Osteocyte (in vitro differentiated cells): Measurements from ENCODE around the gene AHCTF1. TPM values are rescaled to one million over a fixed set of nuclear protein-coding genes. Genes with fewer than 3 reads are reported as not detected.

ENCODE experiments used
- DNase-seq: peaks from one replicate; pipeline ENCODE4 v3.0.0; 2021; ENCODE audit warnings: mixed read lengths; ENCODE audit not compliant: unreplicated experiment; ENCODE audit errors: extremely low spot score
- H3K27ac Mint-ChIP-seq: one replicate; pipeline ENCODE4 v1.8.0; 2021; ENCODE audit warnings: mild to moderate bottlenecking, mixed read lengths; ENCODE audit not compliant: unreplicated experiment
- H3K27me3 Mint-ChIP-seq: one replicate; pipeline ENCODE4 v1.8.0; 2021; ENCODE audit warnings: mixed read lengths; ENCODE audit not compliant: unreplicated experiment
- H3K36me3 Mint-ChIP-seq: one replicate; pipeline ENCODE4 v1.8.0; 2021; ENCODE audit warnings: mixed read lengths; ENCODE audit not compliant: unreplicated experiment
- H3K4me1 Mint-ChIP-seq: one replicate; pipeline ENCODE4 v1.8.0; 2021; ENCODE audit warnings: mixed read lengths; ENCODE audit not compliant: unreplicated experiment
- H3K4me3 Mint-ChIP-seq: one replicate; pipeline ENCODE4 v1.8.0; 2021; ENCODE audit warnings: mild to moderate bottlenecking, moderate library complexity, mixed read lengths; ENCODE audit not compliant: unreplicated experiment
- H3K9me3 Mint-ChIP-seq: one replicate; pipeline ENCODE4 v1.8.0; 2021; ENCODE audit warnings: mixed read lengths; ENCODE audit not compliant: unreplicated experiment
- CTCF ChIP-seq: fragments of 200-600 bp; sonication (generic); IDR thresholded peaks from 2 replicates; pipeline ENCODE4 v1.5.0; 2021; ENCODE audit warnings: antibody characterized with exemption, mild to moderate bottlenecking, moderate library complexity
- total RNA-seq: library from RNA; stranded (reverse); gene quantifications from 2 replicates; pipeline ENCODE4 v1.2.1, GENCODE V29; 2021

Gene AHCTF1
- total RNA-seq, 1 donor from 2014 or later: 30.4 TPM

- Mint-ChIP-seq H3K4me3 (no peak overlapping the region), H3K4me1 (no peaks in the 10 kb centered on the region), H3K27me3 (no peaks in the 10 kb centered on the region), H3K9me3 (peaks cover 4% of the 10 kb centered on the region), H3K36me3 (peaks cover 18% of the 10 kb centered on the region), H3K27ac (no peak overlapping the region)
- DNase-seq: no peak
- no peak for TF ChIP-seq CTCF
Observed at GRCh38 chr1:246838118-246838456, 93.7 kb downstream of the AHCTF1 start.

- Mint-ChIP-seq H3K27me3 (no peaks in the 10 kb centered on the region), H3K36me3 (peaks cover 15% of the 10 kb centered on the region), H3K4me1 (no peaks in the 10 kb centered on the region), H3K9me3 (peaks cover 4% of the 10 kb centered on the region), H3K4me3 (no peak overlapping the region), H3K27ac (no peak overlapping the region)
- TF ChIP-seq CTCF: no peak
- no peak for DNase-seq
Observed at GRCh38 chr1:246837418-246838117, 94.2 kb downstream of the AHCTF1 start.

GRCh38 chr1:246836209-246836966 is 95.4 kb downstream of the AHCTF1 start:
- TF ChIP-seq CTCF: no peak
- H3K9me3 Mint-ChIP-seq: peaks cover 4% of the 10 kb centered on the region
- H3K36me3 Mint-ChIP-seq: peaks cover 14% of the 10 kb centered on the region
- H3K4me3 Mint-ChIP-seq: no peak overlapping the region
- no peak for DNase-seq
- H3K27me3 Mint-ChIP-seq: no peaks in the 10 kb centered on the region
- no peaks in the 10 kb centered on the region for H3K4me1 Mint-ChIP-seq
- H3K27ac Mint-ChIP-seq: no peak overlapping the region

- Mint-ChIP-seq H3K9me3 (peaks cover 18% of the 10 kb centered on the region), H3K4me1 (peaks cover 10% of the 10 kb centered on the region), H3K27me3 (no peaks in the 10 kb centered on the region), H3K27ac (no peak overlapping the region), H3K36me3 (peaks cover 10% of the 10 kb centered on the region), H3K4me3 (no peak overlapping the region)
- TF ChIP-seq CTCF: no peak
- DNase-seq: no peak
Observed at GRCh38 chr1:246831543-246831942, 100.2 kb downstream of the AHCTF1 start.

- Mint-ChIP-seq H3K4me1 (peaks cover 10% of the 10 kb centered on the region), H3K4me3 (no peak overlapping the region), H3K36me3 (peaks cover 10% of the 10 kb centered on the region), H3K27me3 (no peaks in the 10 kb centered on the region), H3K9me3 (peaks cover 18% of the 10 kb centered on the region), H3K27ac (no peak overlapping the region)
- DNase-seq: no peak
- TF ChIP-seq CTCF: no peak
Observed at GRCh38 chr1:246828818-246829217, 102.9 kb downstream of the AHCTF1 start.
